Measurements from ENCODE around the gene TRAPPC2L. TPM values are rescaled to one million over a fixed set of nuclear protein-coding genes. Genes with fewer than 3 reads are reported as not detected.

Gene TRAPPC2L
- total RNA-seq, 1 experiment from 2014 or later: 101 TPM

DNA sequence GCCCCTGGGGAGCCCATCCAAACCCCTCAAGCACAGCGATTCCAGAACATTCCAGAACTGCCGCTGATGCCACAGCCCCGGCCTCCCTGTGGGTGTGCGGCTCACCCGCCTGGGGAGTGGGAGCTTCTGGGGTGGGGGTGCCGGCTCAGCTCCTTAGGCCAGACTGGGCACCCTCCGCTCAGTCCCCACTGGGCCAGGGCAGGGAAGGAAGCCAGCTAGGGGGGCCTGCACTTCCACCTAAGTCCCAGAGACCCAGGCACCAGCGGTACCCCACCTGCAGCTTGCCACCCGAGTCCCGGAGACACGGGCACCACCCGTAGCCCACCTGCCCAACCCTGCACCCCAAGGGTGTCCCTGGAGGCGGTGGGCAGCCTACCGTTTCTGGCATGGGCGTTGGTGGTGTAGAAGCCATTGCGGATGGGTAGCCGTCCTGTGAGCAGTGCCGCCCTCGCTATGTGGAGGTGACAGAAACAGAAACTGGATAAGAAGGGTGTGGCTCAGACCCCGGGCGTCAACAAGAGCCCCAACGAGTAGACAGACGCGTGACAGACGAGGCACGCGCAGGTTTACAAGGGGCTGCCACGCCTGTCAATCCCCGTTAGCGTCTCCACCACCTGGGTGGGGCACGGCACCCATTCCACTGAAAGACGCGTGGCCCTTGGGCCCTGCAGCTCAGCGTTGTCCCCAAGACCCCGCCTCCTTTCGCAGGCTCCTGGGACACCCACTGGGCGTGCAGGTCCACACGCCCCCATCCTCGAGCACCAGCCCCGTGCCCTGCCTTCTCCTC is 15.2 kb upstream of the TRAPPC2L start:
- H3K36me3 ChIP-seq (ENCODE audit: low read depth): no peaks in the 10 kb centered on the region
- H3K79me2 ChIP-seq (ENCODE audit: low read depth): no peaks in the 10 kb centered on the region
- H3K4me1 ChIP-seq (replicated peaks; ENCODE audit: insufficient read depth): no peaks in the 10 kb centered on the region
- BruUV-seq (replicated peaks): no TSS peak
- H3K27ac ChIP-seq: no peak overlapping the region
- intact Hi-C loops (cut with micrococcal nuclease; ENCODE audit: unreplicated experiment): no loop called here
- H3K4me3 ChIP-seq: no peak overlapping the region
- no peaks in the 10 kb centered on the region for H4K20me1 ChIP-seq (ENCODE audit: insufficient read depth)
- ChIA-PET CTCF (no interaction called here), POLR2A (ENCODE audit: unreplicated experiment) (no interaction called here)
- H3K27me3 ChIP-seq (ENCODE audit: insufficient read depth, low read depth): no peaks in the 10 kb centered on the region
- H3K9me2 ChIP-seq (ENCODE audit: insufficient read depth): no peaks in the 10 kb centered on the region
- no peak overlapping the region for H2AFZ ChIP-seq
- TF ChIP-seq, protein P1, sequence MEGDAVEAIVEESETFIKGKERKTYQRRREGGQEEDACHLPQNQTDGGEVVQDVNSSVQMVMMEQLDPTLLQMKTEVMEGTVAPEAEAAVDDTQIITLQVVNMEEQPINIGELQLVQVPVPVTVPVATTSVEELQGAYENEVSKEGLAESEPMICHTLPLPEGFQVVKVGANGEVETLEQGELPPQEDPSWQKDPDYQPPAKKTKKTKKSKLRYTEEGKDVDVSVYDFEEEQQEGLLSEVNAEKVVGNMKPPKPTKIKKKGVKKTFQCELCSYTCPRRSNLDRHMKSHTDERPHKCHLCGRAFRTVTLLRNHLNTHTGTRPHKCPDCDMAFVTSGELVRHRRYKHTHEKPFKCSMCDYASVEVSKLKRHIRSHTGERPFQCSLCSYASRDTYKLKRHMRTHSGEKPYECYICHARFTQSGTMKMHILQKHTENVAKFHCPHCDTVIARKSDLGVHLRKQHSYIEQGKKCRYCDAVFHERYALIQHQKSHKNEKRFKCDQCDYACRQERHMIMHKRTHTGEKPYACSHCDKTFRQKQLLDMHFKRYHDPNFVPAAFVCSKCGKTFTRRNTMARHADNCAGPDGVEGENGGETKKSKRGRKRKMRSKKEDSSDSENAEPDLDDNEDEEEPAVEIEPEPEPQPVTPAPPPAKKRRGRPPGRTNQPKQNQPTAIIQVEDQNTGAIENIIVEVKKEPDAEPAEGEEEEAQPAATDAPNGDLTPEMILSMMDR (conservative IDR thresholded peaks at IDR 0.05): no peak
- H3F3A ChIP-seq (ENCODE audit: insufficient read depth, low read depth): no peaks in the 10 kb centered on the region
- DNase-seq: no peak
- no peaks in the 10 kb centered on the region for H3K9me3 ChIP-seq (ENCODE audit: insufficient read depth, low read depth)
- no peak overlapping the region for H3K4me2 ChIP-seq

DNA sequence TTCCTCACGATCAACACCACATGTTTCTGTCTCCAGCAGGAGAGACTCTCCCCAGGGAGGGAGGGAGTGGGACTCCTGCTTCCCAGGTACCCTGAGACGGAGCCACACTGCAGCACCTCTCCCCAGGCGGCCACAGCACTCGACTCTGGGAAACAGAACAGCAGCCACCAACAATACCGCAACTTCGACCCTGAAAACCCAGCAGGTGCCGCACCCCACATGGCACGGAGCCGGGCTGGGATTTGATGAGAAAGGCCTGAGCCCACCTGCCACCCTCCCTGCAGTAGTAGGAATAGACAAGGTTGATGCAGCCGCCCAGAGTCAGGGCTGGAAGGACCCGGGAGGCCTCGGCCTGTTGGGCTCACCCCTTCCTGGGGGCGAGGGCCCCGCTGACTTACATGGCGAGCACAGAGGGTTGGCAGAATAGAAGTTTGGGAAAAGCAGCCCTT is 14.6 kb upstream of the TRAPPC2L start:
- Histone ChIP-seq H3K4me3 (no peak overlapping the region), H3K9me2 (ENCODE audit: insufficient read depth) (no peaks in the 10 kb centered on the region), H3K36me3 (ENCODE audit: low read depth) (no peaks in the 10 kb centered on the region), H2AFZ (no peak overlapping the region), H3K27me3 (ENCODE audit: insufficient read depth, low read depth) (no peaks in the 10 kb centered on the region), H3K4me2 (no peak overlapping the region), H3K27ac (no peak overlapping the region), H3F3A (ENCODE audit: insufficient read depth, low read depth) (no peaks in the 10 kb centered on the region), H3K9me3 (ENCODE audit: insufficient read depth, low read depth) (no peaks in the 10 kb centered on the region), H3K4me1 (replicated peaks; ENCODE audit: insufficient read depth) (no peaks in the 10 kb centered on the region), H3K79me2 (ENCODE audit: low read depth) (no peaks in the 10 kb centered on the region), H4K20me1 (ENCODE audit: insufficient read depth) (no peaks in the 10 kb centered on the region)
- no peak for TF ChIP-seq EZH2 (IDR thresholded peaks at IDR 0.05; ENCODE audit: low read depth)
- TF ChIP-seq, protein P1 (conservative IDR thresholded peaks at IDR 0.05): no peak
- intact Hi-C loops (cut with micrococcal nuclease; ENCODE audit: unreplicated experiment): no loop called here
- BruUV-seq (replicated peaks): no TSS peak
- ChIA-PET CTCF (no interaction called here), POLR2A (ENCODE audit: unreplicated experiment) (no interaction called here)
- no peak for DNase-seq

DNA sequence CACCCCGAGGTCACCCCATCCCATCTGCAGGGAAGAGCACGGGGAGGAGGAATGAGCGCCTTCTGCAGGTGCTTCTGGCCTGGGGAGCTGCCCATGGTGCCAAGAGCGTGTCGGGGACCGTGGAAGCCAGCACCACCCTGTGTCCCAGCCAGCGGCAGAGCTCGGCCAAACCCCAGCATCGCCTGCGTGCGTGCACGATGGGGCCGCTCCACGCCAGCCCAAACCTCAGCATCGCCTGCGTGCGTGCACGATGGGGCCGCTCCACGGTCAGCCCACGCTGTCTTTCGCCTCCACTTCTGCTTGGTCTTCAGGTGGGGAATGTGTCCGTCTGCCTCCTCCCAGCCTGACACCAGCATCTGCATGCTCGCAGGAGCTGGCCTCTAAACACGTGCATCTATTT is 14.1 kb upstream of the TRAPPC2L start:
- no peak for TF ChIP-seq EZH2 (IDR thresholded peaks at IDR 0.05; ENCODE audit: low read depth)
- TF ChIP-seq, protein P1 (conservative IDR thresholded peaks at IDR 0.05): no peak
- no peaks in the 10 kb centered on the region for H3K79me2 ChIP-seq (ENCODE audit: low read depth)
- no peak overlapping the region for H3K4me2 ChIP-seq
- no peak overlapping the region for H3K27ac ChIP-seq
- no peak overlapping the region for H2AFZ ChIP-seq
- H3K9me2 ChIP-seq (ENCODE audit: insufficient read depth): no peaks in the 10 kb centered on the region
- H3K36me3 ChIP-seq (ENCODE audit: low read depth): no peaks in the 10 kb centered on the region
- POLR2A ChIA-PET (ENCODE audit: unreplicated experiment): no interaction called here
- H3K4me3 ChIP-seq: no peak overlapping the region
- DNase-seq: no peak
- CTCF ChIA-PET: no interaction called here
- H3K9me3 ChIP-seq (ENCODE audit: insufficient read depth, low read depth): no peaks in the 10 kb centered on the region
- no TSS peak for BruUV-seq (replicated peaks)
- H3K27me3 ChIP-seq (ENCODE audit: insufficient read depth, low read depth): no peaks in the 10 kb centered on the region
- no peaks in the 10 kb centered on the region for H3K4me1 ChIP-seq (replicated peaks; ENCODE audit: insufficient read depth)
- intact Hi-C loops (cut with micrococcal nuclease; ENCODE audit: unreplicated experiment): no loop called here
- no peaks in the 10 kb centered on the region for H4K20me1 ChIP-seq (ENCODE audit: insufficient read depth)
- no peaks in the 10 kb centered on the region for H3F3A ChIP-seq (ENCODE audit: insufficient read depth, low read depth)
